ENCODE data around the gene SPTAN1. TPM values are rescaled to one million over a fixed set of nuclear protein-coding genes. Genes with fewer than 3 reads are reported as not detected.
"Not testable (repeated sequence)": the region's sequence is repeated elsewhere in the genome, so short reads cannot be mapped to it uniquely, and the experiment has no call there.

The SPTAN1 gene
- total RNA-seq, 1 donor from 2014 or later: 519 TPM

GRCh38 chr9:128656416-128657343 lies 104.3 kb downstream of the SPTAN1 start, which contains the start of gene DYNC2I2:
Gene DYNC2I2 (minus strand): TSS chr9:128656847. CDS start chr9:128656726, 121 bp downstream.
- DNase-seq (ENCODE audit: low read depth): peak; percentile 94

GRCh38 chr9:128657344-128657704 lies 104.9 kb downstream of the SPTAN1 start:
- DNase-seq (ENCODE audit: low read depth): no peak

GRCh38 chr9:128657796-128658195 lies 105.4 kb downstream of the SPTAN1 start:
- no peak for DNase-seq (ENCODE audit: low read depth)

- not testable (repeated sequence) for DNase-seq (ENCODE audit: low read depth)
Measured at GRCh38 chr9:128666481-128666941, 114.1 kb downstream of the SPTAN1 start.

- no peak for DNase-seq (ENCODE audit: low read depth)
Measured at GRCh38 chr9:128669786-128670185, 117.4 kb downstream of the SPTAN1 start.

GRCh38 chr9:128675382-128675781 lies 123.0 kb downstream of the SPTAN1 start:
- DNase-seq (ENCODE audit: low read depth): no peak

GRCh38 chr9:128677794-128678193 lies 125.4 kb downstream of the SPTAN1 start:
- DNase-seq (ENCODE audit: low read depth): no peak

Other genes with a start within 250 kb of the SPTAN1 start
- gene TRUB2, start 230.1 kb upstream of the SPTAN1 start, total RNA-seq: 13.2 and 17.3 TPM in 2 replicates
- gene COQ4, start 229.7 kb upstream of the SPTAN1 start, total RNA-seq: 27.2 and 40.4 TPM in 2 replicates
- 29.7 and 32.4 TPM in 2 replicates for gene SLC27A4, start 212.1 kb upstream of the SPTAN1 start, total RNA-seq
- gene URM1, start 181.2 kb upstream of the SPTAN1 start, total RNA-seq: 43.5 and 51.2 TPM in 2 replicates
- 43.6 and 52.0 TPM in 2 replicates for gene CERCAM, start 131.7 kb upstream of the SPTAN1 start, total RNA-seq
- 16.0 and 18.6 TPM in 2 replicates for gene ODF2, start 96.6 kb upstream of the SPTAN1 start, total RNA-seq
- gene GLE1, start 47.9 kb upstream of the SPTAN1 start, total RNA-seq: 28.3 and 28.4 TPM in 2 replicates
- 98.8 and 116 TPM in 2 replicates for gene DYNC2I2, start 104.3 kb downstream of the SPTAN1 start, total RNA-seq
- 382 and 394 TPM in 2 replicates for gene SET, start 136.6 kb downstream of the SPTAN1 start, total RNA-seq
- 2.0 TPM in 2 replicates for gene PKN3, start 149.9 kb downstream of the SPTAN1 start, total RNA-seq
- 18.9 and 28.7 TPM in 2 replicates for gene ZDHHC12, start 171.5 kb downstream of the SPTAN1 start, total RNA-seq
- gene ZER1, start 219.3 kb downstream of the SPTAN1 start, total RNA-seq: 47.0 and 54.2 TPM in 2 replicates
- gene TBC1D13, start 234.7 kb downstream of the SPTAN1 start, total RNA-seq: 30.2 and 42.4 TPM in 2 replicates

Data from myocyte (in vitro differentiated cells).